HepG2 (cell line): ENCODE measurements around the gene SLC11A1. TPM values are rescaled to one million over a fixed set of nuclear protein-coding genes. Genes with fewer than 3 reads are reported as not detected.

Source experiments
- CREM ChIP-seq, 2 experiments: sonication (generic) in 1 of 2; formaldehyde crosslinking in 1 of 2; IDR thresholded peaks; 2 replicates each; pipeline versions ENCODE4 v1.4.0 to v1.6.1; 2016 to 2020; ENCODE audit warnings: antibody characterized with exemption in 1 of 2, mild to moderate bottlenecking in 1 of 2, missing genetic modification reagents in 1 of 2
- DRAP1 ChIP-seq: IDR thresholded peaks from 2 replicates; pipeline ENCODE4 v1.6.1; 2016; ENCODE audit warnings: missing genetic modification reagents, missing compliant biosample characterization
- NBN ChIP-seq: fragments of 450-650 bp; conservative IDR thresholded peaks from 2 replicates; pipeline ENCODE4 v1.6.1; 2017
- NCOA2 ChIP-seq: sonication (generic); formaldehyde crosslinking; IDR thresholded peaks from 2 replicates; pipeline ENCODE4 v1.8.0; 2022; ENCODE audit warnings: inconsistent platforms
- NFATC3 ChIP-seq: sonication (generic); formaldehyde crosslinking; IDR thresholded peaks from 2 replicates; pipeline ENCODE4 v1.5.1; 2020; ENCODE audit warnings: mild to moderate bottlenecking, missing genetic modification reagents
- NR2F1 ChIP-seq, 2 experiments: fragments of 450-650 bp in 1 of 2; formaldehyde crosslinking in 1 of 2; IDR thresholded peaks; 2 replicates each; pipeline versions ENCODE4 v1.5.0 to v1.6.1; 2016 to 2020; ENCODE audit warnings: mild to moderate bottlenecking in 1 of 2, missing compliant biosample characterization in 1 of 2, missing genetic modification reagents in 1 of 2, moderate library complexity in 1 of 2
- NR2F6 ChIP-seq, 2 experiments: IDR thresholded peaks; 2 replicates each; pipeline ENCODE4 v1.6.1; 2016; ENCODE audit warnings: antibody characterized with exemption in 1 of 2, mild to moderate bottlenecking in 1 of 2
- PCBP1 ChIP-seq: fragments of 200-400 bp; formaldehyde crosslinking; IDR thresholded peaks from 2 replicates; pipeline ENCODE4 v1.6.1; 2017; ENCODE audit warnings: mild to moderate bottlenecking, low read depth, low read length, borderline replicate concordance
- RXRB ChIP-seq: IDR thresholded peaks from 2 replicates; pipeline ENCODE4 v1.6.1; 2016; ENCODE audit warnings: borderline replicate concordance, missing genetic modification reagents, missing compliant biosample characterization
- ZFP36L1 ChIP-seq: sonication (generic); formaldehyde crosslinking; IDR thresholded peaks from 2 replicates; pipeline ENCODE4 v1.8.0; 2022; ENCODE audit warnings: mild to moderate bottlenecking, missing genetic modification reagents, moderate library complexity
- ZNF280B ChIP-seq: sonication (generic); formaldehyde crosslinking; IDR thresholded peaks from 2 replicates; pipeline ENCODE4 v1.5.0; 2020; ENCODE audit warnings: missing genetic modification reagents, mild to moderate bottlenecking, borderline replicate concordance
- ZNF546 ChIP-seq: sonication (generic); formaldehyde crosslinking; conservative IDR thresholded peaks from 2 replicates; pipeline ENCODE4 v1.8.1; 2023; ENCODE audit warnings: mild to moderate bottlenecking, missing genetic modification reagents
- ZNF704 ChIP-seq: sonication (generic); formaldehyde crosslinking; IDR thresholded peaks from 2 replicates; pipeline ENCODE4 v1.8.1; 2023; ENCODE audit warnings: mild to moderate bottlenecking, inconsistent platforms, moderate library complexity, missing genetic modification reagents, borderline replicate concordance
- ZNF782 ChIP-seq: sonication (generic); formaldehyde crosslinking; IDR thresholded peaks from 2 replicates; pipeline ENCODE4 v1.4.0; 2020; ENCODE audit warnings: missing genetic modification reagents, mild to moderate bottlenecking, borderline replicate concordance
- polyA plus RNA-seq, 8 experiments: library from polyadenylated mRNA; depleted of rRNA in 3 of 8; stranded (reverse) in 7 of 8; unstranded in 1 of 8; fragments of >200 nt; fragmentation: Illumina TruSeq in 4 of 8; extraction: Trizol in 4 of 8; gene quantifications; 2 replicates each; pipeline versions ENCODE4 v1.2.1 to v1.2.3, GENCODE V29; 2011 to 2016; ENCODE audit warnings: low read depth in 4 of 8, missing spikeins in 1 of 8, mixed read lengths in 1 of 8; ENCODE audit not compliant: insufficient read depth in 1 of 8
- total RNA-seq, 5 experiments: library from RNA; depleted of rRNA; stranded (reverse); fragments of >200 nt; fragmentation: Illumina TruSeq; extraction: Trizol; gene quantifications; 2 replicates each; pipeline ENCODE4 v1.2.3, GENCODE V29; 2016; ENCODE audit warnings: low read depth in 1 of 5
- TF ChIP-seq, protein P1 (sequence below): sonication (generic); formaldehyde crosslinking; IDR thresholded peaks from 2 replicates; pipeline ENCODE4 v1.4.0; 2020; ENCODE audit warnings: missing genetic modification reagents
- TF ChIP-seq, protein P2 (sequence below): sonication (generic); formaldehyde crosslinking; IDR thresholded peaks from 2 replicates; pipeline ENCODE4 v1.9.0; 2021; ENCODE audit warnings: missing genetic modification reagents, borderline replicate concordance
- TF ChIP-seq, protein P3 (sequence below): sonication (generic); formaldehyde crosslinking; IDR thresholded peaks from 2 replicates; pipeline ENCODE4 v1.4.0; 2020; ENCODE audit warnings: mild to moderate bottlenecking, missing genetic modification reagents

Gene SLC11A1
- total and polyA plus RNA-seq, 2 of the 13 experiments (the other 11 are each of a cell fraction or from before 2014, with no cell fraction given): 0.33 to 2.3 TPM

GRCh38 chr2:218354850-218355443 lies 27.1 kb upstream of the SLC11A1 start (continued):
- TF ChIP-seq, protein P1, sequence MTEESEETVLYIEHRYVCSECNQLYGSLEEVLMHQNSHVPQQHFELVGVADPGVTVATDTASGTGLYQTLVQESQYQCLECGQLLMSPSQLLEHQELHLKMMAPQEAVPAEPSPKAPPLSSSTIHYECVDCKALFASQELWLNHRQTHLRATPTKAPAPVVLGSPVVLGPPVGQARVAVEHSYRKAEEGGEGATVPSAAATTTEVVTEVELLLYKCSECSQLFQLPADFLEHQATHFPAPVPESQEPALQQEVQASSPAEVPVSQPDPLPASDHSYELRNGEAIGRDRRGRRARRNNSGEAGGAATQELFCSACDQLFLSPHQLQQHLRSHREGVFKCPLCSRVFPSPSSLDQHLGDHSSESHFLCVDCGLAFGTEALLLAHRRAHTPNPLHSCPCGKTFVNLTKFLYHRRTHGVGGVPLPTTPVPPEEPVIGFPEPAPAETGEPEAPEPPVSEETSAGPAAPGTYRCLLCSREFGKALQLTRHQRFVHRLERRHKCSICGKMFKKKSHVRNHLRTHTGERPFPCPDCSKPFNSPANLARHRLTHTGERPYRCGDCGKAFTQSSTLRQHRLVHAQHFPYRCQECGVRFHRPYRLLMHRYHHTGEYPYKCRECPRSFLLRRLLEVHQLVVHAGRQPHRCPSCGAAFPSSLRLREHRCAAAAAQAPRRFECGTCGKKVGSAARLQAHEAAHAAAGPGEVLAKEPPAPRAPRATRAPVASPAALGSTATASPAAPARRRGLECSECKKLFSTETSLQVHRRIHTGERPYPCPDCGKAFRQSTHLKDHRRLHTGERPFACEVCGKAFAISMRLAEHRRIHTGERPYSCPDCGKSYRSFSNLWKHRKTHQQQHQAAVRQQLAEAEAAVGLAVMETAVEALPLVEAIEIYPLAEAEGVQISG (CRISPR knock-in tag): peak; percentile 39; the same call in 1 of the 2 replicates
- TF ChIP-seq ZFP36L1 (CRISPR knock-in tag) (peak; percentile 28; the same call in 1 of the 2 replicates), DRAP1 (CRISPR knock-in tag) (peak; percentile 48), RXRB (CRISPR knock-in tag) (0 out of 2 replicates have a peak, but pooled peaks have one; percentile 36), NCOA2 (peak; percentile 70), CREM (IDR thresholded peaks at IDR 0.05) (peak; percentile 54; the same call in 1 of the 2 replicates), CREM (CRISPR knock-in tag; IDR thresholded peaks at IDR 0.05) (no peak), NBN (no peak), NFATC3 (CRISPR knock-in tag) (no peak), NR2F1 (CRISPR knock-in tag; IDR thresholded peaks at IDR 0.05) (peak; percentile 9 to 32; a peak in 2 of 4 replicates), ZNF782 (CRISPR knock-in tag) (no peak), ZNF704 (CRISPR knock-in tag) (no peak), ZNF546 (CRISPR knock-in tag) (no peak), ZNF280B (CRISPR knock-in tag) (peak; percentile 56; the same call in 1 of the 2 replicates), PCBP1 (no peak), NR2F6 (IDR thresholded peaks at IDR 0.05) (peak; percentile 90), NR2F6 (CRISPR knock-in tag; IDR thresholded peaks at IDR 0.05) (peak; percentile 81)
- TF ChIP-seq, protein P2, sequence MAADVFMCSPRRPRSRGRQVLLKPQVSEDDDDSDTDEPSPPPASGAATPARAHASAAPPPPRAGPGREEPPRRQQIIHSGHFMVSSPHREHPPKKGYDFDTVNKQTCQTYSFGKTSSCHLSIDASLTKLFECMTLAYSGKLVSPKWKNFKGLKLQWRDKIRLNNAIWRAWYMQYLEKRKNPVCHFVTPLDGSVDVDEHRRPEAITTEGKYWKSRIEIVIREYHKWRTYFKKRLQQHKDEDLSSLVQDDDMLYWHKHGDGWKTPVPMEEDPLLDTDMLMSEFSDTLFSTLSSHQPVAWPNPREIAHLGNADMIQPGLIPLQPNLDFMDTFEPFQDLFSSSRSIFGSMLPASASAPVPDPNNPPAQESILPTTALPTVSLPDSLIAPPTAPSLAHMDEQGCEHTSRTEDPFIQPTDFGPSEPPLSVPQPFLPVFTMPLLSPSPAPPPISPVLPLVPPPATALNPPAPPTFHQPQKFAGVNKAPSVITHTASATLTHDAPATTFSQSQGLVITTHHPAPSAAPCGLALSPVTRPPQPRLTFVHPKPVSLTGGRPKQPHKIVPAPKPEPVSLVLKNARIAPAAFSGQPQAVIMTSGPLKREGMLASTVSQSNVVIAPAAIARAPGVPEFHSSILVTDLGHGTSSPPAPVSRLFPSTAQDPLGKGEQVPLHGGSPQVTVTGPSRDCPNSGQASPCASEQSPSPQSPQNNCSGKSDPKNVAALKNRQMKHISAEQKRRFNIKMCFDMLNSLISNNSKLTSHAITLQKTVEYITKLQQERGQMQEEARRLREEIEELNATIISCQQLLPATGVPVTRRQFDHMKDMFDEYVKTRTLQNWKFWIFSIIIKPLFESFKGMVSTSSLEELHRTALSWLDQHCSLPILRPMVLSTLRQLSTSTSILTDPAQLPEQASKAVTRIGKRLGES (CRISPR knock-in tag): no peak
- TF ChIP-seq, protein P3, sequence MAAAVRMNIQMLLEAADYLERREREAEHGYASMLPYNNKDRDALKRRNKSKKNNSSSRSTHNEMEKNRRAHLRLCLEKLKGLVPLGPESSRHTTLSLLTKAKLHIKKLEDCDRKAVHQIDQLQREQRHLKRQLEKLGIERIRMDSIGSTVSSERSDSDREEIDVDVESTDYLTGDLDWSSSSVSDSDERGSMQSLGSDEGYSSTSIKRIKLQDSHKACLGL (CRISPR knock-in tag): 0 out of 2 replicates have a peak, but pooled peaks have one; percentile 46
